SK-N-SH (cell line): ENCODE data around the gene SSR1. TPM values are rescaled to one million over a fixed set of nuclear protein-coding genes. Genes with fewer than 3 reads are reported as not detected.

Source experiments
- CTCF ChIA-PET: fragments of 300-600, 350-600 bp; formaldehyde crosslinking; extraction: SDS; loops from one replicate; lab custom pipeline; 2021; lab: Yijun Ruan, JAX
- POLR2A ChIA-PET: fragments of 350-600 bp; sonication (Branson Sonifier 250); formaldehyde crosslinking; extraction: SDS; loops from one replicate; lab custom pipeline; 2020; ENCODE audit warnings: antibody characterized with exemption, inconsistent platforms; lab: Yijun Ruan, JAX
- DNase-seq: peaks from one replicate; pipeline ENCODE4 v3.0.0; 2012
- H2AFZ ChIP-seq: fragments of 200-600 bp; sonication (generic); 2 replicates; pipeline ENCODE4 v1.8.1; 2016; ENCODE audit warnings: antibody characterized with exemption, mild to moderate bottlenecking, low read depth
- H3F3A ChIP-seq: fragments of 200-600 bp; sonication (generic); replicated peaks from 2 replicates; pipeline ENCODE3; 2016; ENCODE audit warnings: antibody characterized with exemption, mild to moderate bottlenecking; ENCODE audit not compliant: insufficient read depth
- H3K27ac ChIP-seq, 2 experiments: fragments of 200-500 bp in 1 of 2; fragments of 200-600 bp in 1 of 2; sonication (Bioruptor generic) in 1 of 2; sonication (generic), shearing (Covaris generic) in 1 of 2; 2 replicates each; pipeline versions ENCODE4 v1.5.1 to v1.6.1; 2014 to 2016; ENCODE audit warnings: low read depth in 2 of 2, inconsistent platforms in 1 of 2, low read length in 1 of 2, mild to moderate bottlenecking in 1 of 2, mixed read lengths in 1 of 2
- H3K27me3 ChIP-seq: fragments of 200-600 bp; sonication (generic), shearing (Covaris generic); 2 replicates; pipeline ENCODE4 v1.6.1; 2016; ENCODE audit warnings: mixed run types; ENCODE audit not compliant: insufficient read depth
- H3K36me3 ChIP-seq, 2 experiments: fragments of 200-500 bp in 1 of 2; fragments of 200-600 bp in 1 of 2; sonication (Bioruptor generic) in 1 of 2; sonication (generic) in 1 of 2; replicated peaks in 1 of 2; 2 replicates each; pipeline versions ENCODE3 to v1.5.1; 2014 to 2016; ENCODE audit warnings: low read length in 1 of 2, mild to moderate bottlenecking in 1 of 2; ENCODE audit not compliant: insufficient read depth in 2 of 2, control insufficient read depth in 1 of 2
- H3K4me1 ChIP-seq, 2 experiments: fragments of 200-500 bp in 1 of 2; fragments of 200-600 bp in 1 of 2; sonication (Bioruptor generic) in 1 of 2; sonication (generic), shearing (Covaris generic) in 1 of 2; 2 replicates each; pipeline versions ENCODE4 v1.5.1 to v1.6.1; 2014 to 2016; ENCODE audit warnings: low read depth in 1 of 2, low read length in 1 of 2, mixed run types in 1 of 2; ENCODE audit not compliant: insufficient read depth in 2 of 2, control insufficient read depth in 1 of 2
- H3K4me2 ChIP-seq: fragments of 200-600 bp; sonication (generic), shearing (Covaris generic); 2 replicates; pipeline ENCODE4 v1.6.1; 2017; ENCODE audit warnings: mixed run types
- H3K4me3 ChIP-seq, 2 experiments: fragments of 200-500 bp in 1 of 2; fragments of 200-600 bp in 1 of 2; sonication (Bioruptor generic) in 1 of 2; sonication (generic), shearing (Covaris generic) in 1 of 2; 2 replicates each; pipeline versions ENCODE4 v1.5.1 to v1.8.1; 2014 to 2016; ENCODE audit warnings: low read depth in 2 of 2, inconsistent platforms in 1 of 2, low read length in 1 of 2, mild to moderate bottlenecking in 1 of 2, mixed read lengths in 1 of 2, moderate library complexity in 1 of 2
- H3K79me2 ChIP-seq: fragments of 200-600 bp; sonication (generic); 2 replicates; pipeline ENCODE4 v1.8.1; 2017; ENCODE audit warnings: mild to moderate bottlenecking; ENCODE audit not compliant: insufficient read depth
- H3K9ac ChIP-seq: fragments of 200-600 bp; sonication (generic); 2 replicates; pipeline ENCODE4 v1.6.1; 2017; ENCODE audit warnings: mixed run types
- H3K9me2 ChIP-seq: fragments of 200-600 bp; sonication (generic); 2 replicates; pipeline ENCODE4 v1.6.1; 2017; ENCODE audit warnings: mixed run types
- H3K9me3 ChIP-seq: fragments of 200-600 bp; sonication (generic); 2 replicates; pipeline ENCODE4 v1.6.1; 2017; ENCODE audit warnings: mixed run types, mild to moderate bottlenecking, moderate library complexity
- H4K20me1 ChIP-seq: fragments of 200-600 bp; sonication (generic); 2 replicates; pipeline ENCODE4 v1.6.1; 2017; ENCODE audit warnings: mild to moderate bottlenecking, mixed run types; ENCODE audit not compliant: insufficient read depth
- FOSL2 ChIP-seq: IDR thresholded peaks from 2 replicates; pipeline ENCODE4 v1.4.0; 2012; ENCODE audit warnings: low read depth, mild to moderate bottlenecking, moderate library complexity, borderline replicate concordance
- FOXJ3 ChIP-seq: sonication (generic); formaldehyde crosslinking; IDR thresholded peaks from 2 replicates; pipeline ENCODE4 v1.5.1; 2020; ENCODE audit warnings: mild to moderate bottlenecking, missing genetic modification reagents
- JUND ChIP-seq: IDR thresholded peaks from 2 replicates; pipeline ENCODE4 v1.4.0; 2012
- MAX ChIP-seq: IDR thresholded peaks from 2 replicates; pipeline ENCODE4 v1.4.0; 2012; ENCODE audit warnings: low read depth
- PBX3 ChIP-seq: IDR thresholded peaks from 2 replicates; pipeline ENCODE4; 2012
- RXRA ChIP-seq: IDR thresholded peaks from 2 replicates; pipeline ENCODE4 v1.4.0; 2012; ENCODE audit warnings: low read depth, mild to moderate bottlenecking, borderline replicate concordance
- SMC3 ChIP-seq: IDR thresholded peaks from 2 replicates; pipeline ENCODE4 v1.6.1; 2012; ENCODE audit warnings: low read depth, low read length, improper control_type of control experiment
- TAF1 ChIP-seq: IDR thresholded peaks from 2 replicates; pipeline ENCODE4 v1.6.1; 2012; ENCODE audit warnings: low read depth, mild to moderate bottlenecking, low read length, moderate library complexity, borderline replicate concordance
- TCF12 ChIP-seq: IDR thresholded peaks from 2 replicates; pipeline ENCODE4 v1.4.0; 2012
- TEAD4 ChIP-seq: IDR thresholded peaks from 2 replicates; pipeline ENCODE4 v1.4.0; 2012; ENCODE audit warnings: mild to moderate bottlenecking, borderline replicate concordance; ENCODE audit not compliant: insufficient read depth
- ZBTB33 ChIP-seq: IDR thresholded peaks from 2 replicates; pipeline ENCODE4 v1.4.0; 2012; ENCODE audit warnings: low read depth, borderline replicate concordance
- WGBS: methylation state at CpG from one replicate; pipeline ENCODE4 v1.1.6; 2017; ENCODE audit warnings: low lambda C conversion rate; 5-methylcytosine and 5-hydroxymethylcytosine counted together
- polyA plus RNA-seq, 3 experiments: library from polyadenylated mRNA; depleted of rRNA; stranded (reverse); fragments of >200 nt; gene quantifications; 2 replicates each; pipeline ENCODE4 v1.2.3, GENCODE V29; 2012
- TF ChIP-seq, protein P1 (sequence below): IDR thresholded peaks from 2 replicates; pipeline ENCODE4 v1.4.0; 2012; ENCODE audit warnings: low read depth, borderline replicate concordance

Gene SSR1
- polyA plus RNA-seq, 1 of the 3 experiments (the other 2 are of a cell fraction), result 50.7 TPM

DNA sequence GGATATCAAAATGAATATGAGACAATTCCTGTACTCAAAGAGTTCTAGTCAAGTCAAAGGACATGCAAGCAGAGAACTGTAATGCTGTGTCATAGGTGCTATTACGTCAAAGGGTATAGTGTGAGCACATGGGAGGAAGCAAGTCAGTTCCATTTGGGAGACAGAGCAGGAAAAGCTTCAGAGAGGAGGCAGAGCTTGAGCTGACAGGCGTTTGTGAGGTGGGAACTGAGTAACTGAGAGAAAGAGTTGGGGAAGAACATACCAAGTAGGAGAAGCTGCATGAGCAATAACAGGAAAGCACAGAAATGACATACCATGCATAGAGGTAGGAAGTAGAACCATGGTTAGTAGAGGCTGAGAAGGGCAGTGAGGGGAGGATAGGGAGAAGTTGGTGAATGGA is 15.2 kb upstream of the SSR1 start (continued):
- TF ChIP-seq FOSL2 (no peak), JUND (no peak)
- TF ChIP-seq, all 33 proteins: peak for 0

- H4K20me1 ChIP-seq, result no peaks in the 10 kb centered on the region
- no peak overlapping the region for H3K4me3 ChIP-seq
- ChIA-PET CTCF (no interaction called here), POLR2A (no interaction called here)
- H2AFZ ChIP-seq, result no peak overlapping the region
- H3K9me2 ChIP-seq, result no peaks in the 10 kb centered on the region
- H3K4me2 ChIP-seq, result no peak overlapping the region
- no peak overlapping the region for H3K27ac ChIP-seq
- no peaks in the 10 kb centered on the region for H3K79me2 ChIP-seq
- no peaks in the 10 kb centered on the region for H3K4me1 ChIP-seq
- TF ChIP-seq FOSL2 (no peak), MAX (no peak), TCF12 (no peak), RXRA (no peak), TEAD4 (no peak)
- no peaks in the 10 kb centered on the region for H3K36me3 ChIP-seq
- no peaks in the 10 kb centered on the region for H3F3A ChIP-seq
- H3K9me3 ChIP-seq, result no peaks in the 10 kb centered on the region
- H3K27me3 ChIP-seq, result no peaks in the 10 kb centered on the region
- WGBS, result 57% methylated on average over 3 of the region's 3 CpGs
- no peak for DNase-seq
- no peak overlapping the region for H3K9ac ChIP-seq
Observed at GRCh38 chr6:7325750-7326149, 12.8 kb upstream of the SSR1 start.

DNA sequence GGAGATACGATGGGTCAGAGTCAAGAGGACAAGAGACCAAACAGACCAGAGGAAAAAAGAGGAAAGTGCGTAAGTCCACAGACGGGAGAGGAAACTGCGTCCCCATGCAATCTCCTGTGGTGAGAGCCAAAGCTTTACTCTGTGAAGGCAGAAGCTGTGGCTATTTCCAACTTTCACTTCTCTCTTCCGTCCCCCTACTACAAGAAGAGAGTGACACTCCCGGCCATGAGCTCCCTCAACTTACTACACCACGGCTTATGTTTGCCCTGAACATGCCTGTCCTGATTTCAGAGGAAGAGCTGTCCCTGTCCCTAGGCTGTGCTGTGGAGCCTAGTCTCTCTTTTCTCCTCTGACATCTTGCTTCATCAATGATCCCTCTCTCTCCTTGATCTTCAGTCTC is 11.5 kb upstream of the SSR1 start:
- POLR2A ChIA-PET, result no interaction called here
- H3K9me3 ChIP-seq, result no peaks in the 10 kb centered on the region

More for the DNA sequence above, 11.5 kb upstream of the SSR1 start:
- Histone ChIP-seq H3K4me2 (no peak overlapping the region), H3K36me3 (no peaks in the 10 kb centered on the region), H2AFZ (no peak overlapping the region), H4K20me1 (no peaks in the 10 kb centered on the region), H3K4me3 (no peak overlapping the region), H3F3A (no peaks in the 10 kb centered on the region), H3K9ac (no peak overlapping the region), H3K4me1 (no peaks in the 10 kb centered on the region), H3K27me3 (no peaks in the 10 kb centered on the region), H3K27ac (no peak overlapping the region), H3K9me2 (no peaks in the 10 kb centered on the region), H3K79me2 (no peaks in the 10 kb centered on the region)
- no peak for DNase-seq
- CTCF ChIA-PET, result interaction anchor here (0.9 to 1.4 kb wide), 2 partner anchors 11 to 290 kb away, joined by 3 to 4 read pairs; partner anchors contain the start of gene SSR1
- TF ChIP-seq SMC3 (no peak), FOXJ3 (CRISPR knock-in tag) (no peak), TEAD4 (no peak), TAF1 (no peak), FOSL2 (no peak), PBX3 (no peak), ZBTB33 (no peak)
- TF ChIP-seq, protein P1, sequence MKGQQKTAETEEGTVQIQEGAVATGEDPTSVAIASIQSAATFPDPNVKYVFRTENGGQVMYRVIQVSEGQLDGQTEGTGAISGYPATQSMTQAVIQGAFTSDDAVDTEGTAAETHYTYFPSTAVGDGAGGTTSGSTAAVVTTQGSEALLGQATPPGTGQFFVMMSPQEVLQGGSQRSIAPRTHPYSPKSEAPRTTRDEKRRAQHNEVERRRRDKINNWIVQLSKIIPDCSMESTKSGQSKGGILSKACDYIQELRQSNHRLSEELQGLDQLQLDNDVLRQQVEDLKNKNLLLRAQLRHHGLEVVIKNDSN, result no peak
- WGBS, result 77% methylated on average over 7 of the region's 7 CpGs
